LNCAP (cell line): Measurements from ENCODE around the gene ACTG1.

Source experiments
- TF ChIP-seq, protein P1 (sequence below): fragments of 450-650 bp; IDR thresholded peaks from 2 replicates; pipeline ENCODE4 v1.5.1; 2017; ENCODE audit warnings: mild to moderate bottlenecking

ACTG1 gene

GRCh38 chr17:81478119-81478518 is 34.5 kb downstream of the ACTG1 start:
- TF ChIP-seq, protein P1, sequence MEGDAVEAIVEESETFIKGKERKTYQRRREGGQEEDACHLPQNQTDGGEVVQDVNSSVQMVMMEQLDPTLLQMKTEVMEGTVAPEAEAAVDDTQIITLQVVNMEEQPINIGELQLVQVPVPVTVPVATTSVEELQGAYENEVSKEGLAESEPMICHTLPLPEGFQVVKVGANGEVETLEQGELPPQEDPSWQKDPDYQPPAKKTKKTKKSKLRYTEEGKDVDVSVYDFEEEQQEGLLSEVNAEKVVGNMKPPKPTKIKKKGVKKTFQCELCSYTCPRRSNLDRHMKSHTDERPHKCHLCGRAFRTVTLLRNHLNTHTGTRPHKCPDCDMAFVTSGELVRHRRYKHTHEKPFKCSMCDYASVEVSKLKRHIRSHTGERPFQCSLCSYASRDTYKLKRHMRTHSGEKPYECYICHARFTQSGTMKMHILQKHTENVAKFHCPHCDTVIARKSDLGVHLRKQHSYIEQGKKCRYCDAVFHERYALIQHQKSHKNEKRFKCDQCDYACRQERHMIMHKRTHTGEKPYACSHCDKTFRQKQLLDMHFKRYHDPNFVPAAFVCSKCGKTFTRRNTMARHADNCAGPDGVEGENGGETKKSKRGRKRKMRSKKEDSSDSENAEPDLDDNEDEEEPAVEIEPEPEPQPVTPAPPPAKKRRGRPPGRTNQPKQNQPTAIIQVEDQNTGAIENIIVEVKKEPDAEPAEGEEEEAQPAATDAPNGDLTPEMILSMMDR = no peak

DNA sequence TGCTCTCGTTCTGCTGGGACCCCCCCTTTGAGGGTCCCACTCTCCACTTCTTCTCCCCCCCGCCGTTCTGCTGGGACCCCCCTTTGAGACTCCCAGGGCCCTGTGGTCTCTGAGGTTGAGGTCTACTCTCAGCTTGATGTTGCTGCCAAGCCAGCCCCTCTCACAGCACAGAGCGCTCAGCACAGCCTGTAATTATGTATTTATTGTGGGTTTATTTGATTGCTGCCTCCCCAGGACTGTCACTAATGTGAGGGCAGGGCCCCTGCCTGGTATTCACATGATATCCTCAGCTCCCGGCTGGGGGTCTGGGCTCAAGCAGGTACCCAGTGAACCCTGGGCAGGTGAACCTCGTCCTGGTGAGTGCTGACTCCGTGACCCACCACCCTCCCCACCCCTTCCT is 35.4 kb downstream of the ACTG1 start:
- TF ChIP-seq, protein P1 = no peak

DNA sequence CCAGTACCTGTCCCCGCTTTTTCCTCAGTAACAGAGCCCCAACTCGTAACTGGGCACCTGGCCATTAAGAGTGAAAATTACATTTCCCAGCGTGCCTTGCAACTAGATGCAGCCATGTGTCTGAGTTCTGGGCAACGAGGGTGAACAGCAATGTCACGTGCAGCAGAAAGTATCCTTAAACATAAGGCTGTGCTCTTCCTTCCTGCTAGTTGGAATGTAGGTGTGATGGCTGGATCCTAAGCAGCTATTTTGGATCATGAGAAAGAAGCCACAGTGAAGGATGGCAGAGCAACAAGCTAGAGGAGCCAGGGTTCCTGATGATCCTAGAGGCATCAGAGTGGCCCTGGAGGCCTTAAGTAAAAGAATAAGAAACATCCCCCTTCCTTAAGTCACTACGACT is 36.0 kb downstream of the ACTG1 start:
- TF ChIP-seq, protein P1 = no peak

- TF ChIP-seq, protein P1 = no peak
Measured at GRCh38 chr17:81476097-81476496, 36.5 kb downstream of the ACTG1 start.

GRCh38 chr17:81474958-81475357 is 37.6 kb downstream of the ACTG1 start:
- TF ChIP-seq, protein P1 = no peak

DNA sequence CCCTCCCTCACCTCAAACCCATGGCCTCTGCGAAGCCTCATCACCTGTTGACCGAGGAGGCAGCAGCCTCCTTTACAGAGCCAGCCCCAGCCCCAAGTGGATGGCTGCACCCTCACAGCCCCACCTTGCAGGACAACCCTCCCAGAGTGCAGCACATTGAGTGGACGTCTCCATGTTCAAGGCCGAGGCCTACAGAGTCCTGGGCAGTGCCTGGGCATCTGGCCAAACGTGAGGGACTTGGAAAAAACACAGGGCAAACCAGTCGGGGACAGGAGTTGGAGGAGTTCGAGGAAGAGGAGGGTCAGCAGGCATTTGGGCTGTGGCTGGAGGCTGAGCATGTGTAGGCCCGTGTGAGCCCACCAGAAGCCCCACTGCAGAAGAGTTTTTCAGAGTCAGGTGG is 39.6 kb downstream of the ACTG1 start:
- TF ChIP-seq, protein P1 = no peak

DNA sequence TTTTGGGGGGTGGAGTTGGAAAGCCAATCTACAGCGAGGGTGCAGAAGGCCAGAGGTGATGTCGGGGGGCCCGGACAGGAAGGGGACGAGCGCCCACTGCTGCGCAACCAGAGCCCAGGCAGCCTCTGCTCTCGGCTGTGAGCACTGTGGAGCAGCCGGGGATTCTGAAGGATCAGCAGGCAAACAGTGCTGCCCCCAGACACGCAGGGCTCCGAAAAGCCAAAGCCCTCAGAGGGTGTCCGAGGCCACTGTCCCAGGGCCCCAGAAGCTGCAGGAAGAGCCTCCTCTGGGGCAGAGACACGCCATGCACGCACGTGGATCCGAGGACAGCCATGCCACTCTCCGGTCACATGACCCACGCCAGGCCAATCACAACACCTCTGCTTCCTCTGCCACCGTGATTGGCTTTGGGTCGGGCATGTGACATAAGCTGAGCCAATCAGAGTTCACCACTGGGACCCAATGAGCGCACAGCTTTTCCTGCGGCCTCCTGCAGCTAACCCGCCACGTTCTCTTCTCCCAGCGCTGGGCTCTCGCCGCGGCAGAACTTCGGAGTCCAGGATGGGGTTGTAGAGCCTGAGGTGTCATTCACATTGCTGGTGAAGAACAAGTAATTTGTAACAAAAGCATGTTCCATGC is 40.7 kb downstream of the ACTG1 start:
- TF ChIP-seq, protein P1 = no peak
